Measurements from ENCODE around the gene LRRK2. TPM values are rescaled to one million over a fixed set of nuclear protein-coding genes. Genes with fewer than 3 reads are reported as not detected.

Gene LRRK2
- total and polyA plus RNA-seq, 2 experiments from 2014 or later = 0.24 TPM; not detected in 1

GRCh38 chr12:40184493-40185302, 40.1 kb upstream of the LRRK2 start:
- H3K9me2 ChIP-seq (ENCODE audit: insufficient read depth) = 0 out of 2 replicates have a peak, but pooled peaks cover 6% of the 10 kb centered on the region
- Mint-ChIP-seq H3K27ac (no peak overlapping the region), H3K9me3 (peaks cover 33% of the 10 kb centered on the region), H3K27me3 (ENCODE audit: insufficient read depth, low read depth, poor library complexity) (no peaks in the 10 kb centered on the region), H3K4me1 (no peaks in the 10 kb centered on the region), H3K4me3 (no peak overlapping the region), H3K36me3 (ENCODE audit: low read depth) (peaks cover 25% of the 10 kb centered on the region; the same call in 2 of the 3 replicates)
- ATAC-seq (no peak), DNase-seq (ENCODE audit: low spot score) (no peak)
- no peaks in the 10 kb centered on the region for H4K20me1 ChIP-seq (replicated peaks; ENCODE audit: insufficient read depth)
- no peaks in the 10 kb centered on the region for H3F3A ChIP-seq (replicated peaks; ENCODE audit: low read depth)
- no peak overlapping the region for H3K27ac ChIP-seq (ENCODE audit: low read depth)
- no peak overlapping the region for H2AFZ ChIP-seq
- H3K79me2 ChIP-seq (replicated peaks; ENCODE audit: insufficient read depth) = no peaks in the 10 kb centered on the region
- H3K36me3 ChIP-seq (ENCODE audit: insufficient read depth) = peaks cover under 1% of the 10 kb centered on the region; the same call in 1 of the 2 replicates
- H3K4me2 ChIP-seq = no peak overlapping the region
- no peaks in the 10 kb centered on the region for H3K27me3 ChIP-seq (ENCODE audit: insufficient read depth)
- H3K4me1 ChIP-seq (ENCODE audit: insufficient read depth) = no peaks in the 10 kb centered on the region
- no peak overlapping the region for H3K4me3 ChIP-seq
- no peak for TF ChIP-seq NANOG (IDR thresholded peaks at IDR 0.05; ENCODE audit: borderline replicate concordance)
- no peak for TF ChIP-seq ZNF114 (CRISPR knock-in tag; IDR thresholded peaks at IDR 0.05)
- TF ChIP-seq STAT1 (IDR thresholded peaks at IDR 0.05; ENCODE audit: unreplicated experiment) = no peak
- TF ChIP-seq ZNF462 (CRISPR knock-in tag; IDR thresholded peaks at IDR 0.05) = no peak
- no peak for TF ChIP-seq REST (IDR thresholded peaks at IDR 0.05; ENCODE audit: unreplicated experiment)
- no peak for TF ChIP-seq CREB1 (CRISPR knock-in tag; IDR thresholded peaks at IDR 0.05; ENCODE audit: low read depth)
- no peak for TF ChIP-seq CTCF (conservative IDR thresholded peaks at IDR 0.05; ENCODE audit: low read depth in 2 of 2)
- TF ChIP-seq EZH2 (IDR thresholded peaks at IDR 0.05; ENCODE audit: low read depth, unreplicated experiment) = no peak
- TF ChIP-seq POLR2AphosphoS5 (IDR thresholded peaks at IDR 0.05; ENCODE audit: low read depth) = no peak

Data from GM23338 (cell line).